WTC11 (cell line): Measurements from ENCODE around the gene CDIP1.

Experiments
- ATF2 ChIP-seq: sonication (generic); formaldehyde crosslinking; IDR thresholded peaks from 2 replicates; pipeline ENCODE4 v1.8.1; 2022; ENCODE audit warnings: low read depth, missing genetic modification reagents, borderline replicate concordance
- CREB1 ChIP-seq: sonication (generic); formaldehyde crosslinking; IDR thresholded peaks from 2 replicates; pipeline ENCODE4 v1.8.0; 2023; ENCODE audit warnings: mild to moderate bottlenecking, missing genetic modification reagents
- CTCF ChIP-seq: fragments of 200-600 bp; IDR thresholded peaks from 2 replicates; pipeline ENCODE4 v1.8.0; 2022; ENCODE audit warnings: antibody characterized with exemption
- ESRRA ChIP-seq: sonication (generic); formaldehyde crosslinking; IDR thresholded peaks from 2 replicates; pipeline ENCODE4 v1.8.1; 2022; ENCODE audit warnings: mild to moderate bottlenecking, missing genetic modification reagents, borderline replicate concordance
- ETV6 ChIP-seq: sonication (generic); formaldehyde crosslinking; IDR thresholded peaks from 2 replicates; pipeline ENCODE4 v1.8.1; 2022; ENCODE audit warnings: mild to moderate bottlenecking, missing genetic modification reagents
- HMGA2 ChIP-seq: fragments of 250-450 bp; sonication (Bioruptor Pico); IDR thresholded peaks from 2 replicates; pipeline ENCODE4 v1.4.0; 2021; ENCODE audit warnings: mild to moderate bottlenecking, moderate library complexity
- JUN ChIP-seq: sonication (generic); formaldehyde crosslinking; IDR thresholded peaks from 2 replicates; pipeline ENCODE4 v1.8.0; 2023; ENCODE audit warnings: mild to moderate bottlenecking, missing genetic modification reagents
- MLX ChIP-seq: sonication (generic); formaldehyde crosslinking; IDR thresholded peaks from 2 replicates; pipeline ENCODE4 v1.8.1; 2023; ENCODE audit warnings: mild to moderate bottlenecking, missing genetic modification reagents, moderate library complexity
- MXD4 ChIP-seq: fragments of 250-450 bp; sonication (Bioruptor Pico); IDR thresholded peaks from 2 replicates; pipeline ENCODE4 v1.8.0; 2021; ENCODE audit warnings: mild to moderate bottlenecking, moderate library complexity, borderline replicate concordance
- USF2 ChIP-seq: sonication (generic); formaldehyde crosslinking; IDR thresholded peaks from 2 replicates; pipeline ENCODE4 v1.8.1; 2023; ENCODE audit warnings: mild to moderate bottlenecking, missing genetic modification reagents, moderate library complexity

- TF ChIP-seq ESRRA (peak; percentile 92), MLX (CRISPR knock-in tag) (no peak), CTCF (no peak), MXD4 (CRISPR knock-in tag) (no peak), USF2 (peak; percentile 61), ETV6 (CRISPR knock-in tag) (peak; percentile 97), JUN (CRISPR knock-in tag) (no peak), ATF2 (CRISPR knock-in tag) (peak; percentile 66; the same call in 1 of the 2 replicates), HMGA2 (CRISPR knock-in tag) (no peak), CREB1 (peak; percentile 83)
Observed at GRCh38 chr16:4475880-4476788, 62.4 kb downstream of the CDIP1 start, which contains the start of gene HMOX2.
